Panc1 (cell line): ENCODE results near the gene NDRG2. TPM values are rescaled to one million over a fixed set of nuclear protein-coding genes. Genes with fewer than 3 reads are reported as not detected.

Source experiments
- ATAC-seq: fragments of 200-7000 bp; cut with Tn5 transposase; 2 replicates; pipeline ENCODE4 v1.9.1; 2020; ENCODE audit warnings: mild to moderate bottlenecking, moderate library complexity
- BruUV-seq: library from RNA; stranded (reverse); fragments of 400-500 nt; replicated peaks from 2 replicates; lab custom pipeline; 2021; lab: Mats Ljungman, UMichigan
- CTCF ChIA-PET: fragments of 300-600 bp; sonication (Branson Sonifier 250); formaldehyde crosslinking; loops from one replicate; lab custom pipeline; 2022; ENCODE audit warnings: antibody characterized with exemption; lab: Charles Lee
- POLR2A ChIA-PET: fragments of 300-600 bp; sonication (Branson Sonifier 250); formaldehyde crosslinking; loops from one replicate; lab custom pipeline; 2022; ENCODE audit warnings: antibody characterized with exemption; lab: Charles Lee
- DNase-seq: peaks from one replicate; pipeline ENCODE4 v3.0.0-alpha.2; 2010; ENCODE audit warnings: low read depth, low spot score
- H3K27ac ChIP-seq: 2 replicates; pipeline ENCODE4 v1.5.1; 2011; ENCODE audit warnings: mild to moderate bottlenecking, low read length, inconsistent platforms
- H3K27me3 ChIP-seq: fragments of 200-500 bp; sonication (Bioruptor generic); 2 replicates; pipeline ENCODE4 v1.6.0; 2014; ENCODE audit warnings: low read length, inconsistent platforms; ENCODE audit not compliant: control insufficient read depth, insufficient read depth
- H3K36me3 ChIP-seq: fragments of 200-500 bp; sonication (Bioruptor generic); 2 replicates; pipeline ENCODE4 v1.5.1; 2014; ENCODE audit warnings: inconsistent platforms, mild to moderate bottlenecking, low read length, moderate library complexity; ENCODE audit not compliant: control insufficient read depth, insufficient read depth
- H3K4me1 ChIP-seq: 2 replicates; pipeline ENCODE4 v1.5.1; 2011; ENCODE audit warnings: inconsistent platforms, mild to moderate bottlenecking, low read length, moderate library complexity; ENCODE audit not compliant: control insufficient read depth, insufficient read depth
- H3K4me3 ChIP-seq, 2 experiments: 2 replicates each; pipeline ENCODE4 v1.5.1; 2011 to 2012; ENCODE audit warnings: low read depth in 2 of 2, low read length in 2 of 2, mild to moderate bottlenecking in 2 of 2, inconsistent platforms in 1 of 2, moderate library complexity in 1 of 2
- H3K9me3 ChIP-seq: fragments of 200-500 bp; sonication (Bioruptor generic); 2 replicates; pipeline ENCODE4 v1.5.1; 2014; ENCODE audit warnings: low read depth, mild to moderate bottlenecking, inconsistent platforms, low read length, moderate library complexity; ENCODE audit not compliant: control insufficient read depth, insufficient read depth
- CTCF ChIP-seq: fragments of 450-650 bp; IDR thresholded peaks from 2 replicates; pipeline ENCODE4 v1.5.1; 2017; ENCODE audit warnings: mild to moderate bottlenecking
- POLR2AphosphoS5 ChIP-seq: IDR thresholded peaks from 2 replicates; pipeline ENCODE4 v1.6.1; 2012; ENCODE audit warnings: mild to moderate bottlenecking, low read depth, low read length, moderate library complexity
- REST ChIP-seq, 2 experiments: IDR thresholded peaks; 2 replicates each; pipeline ENCODE4 v1.6.1; 2011 to 2012; ENCODE audit warnings: low read depth in 2 of 2, control low read depth in 1 of 2, low read length in 1 of 2, mild to moderate bottlenecking in 1 of 2, moderate library complexity in 1 of 2; ENCODE audit not compliant: insufficient read depth in 1 of 2
- SIN3A ChIP-seq: IDR thresholded peaks from 2 replicates; pipeline ENCODE4 v1.6.1; 2012; ENCODE audit warnings: low read depth, mild to moderate bottlenecking, low read length, moderate library complexity, borderline replicate concordance; ENCODE audit not compliant: insufficient read depth
- TCF7L2 ChIP-seq: IDR thresholded peaks from 2 replicates; pipeline ENCODE4 v1.6.1; 2011; ENCODE audit warnings: mild to moderate bottlenecking, low read depth, low read length, inconsistent platforms
- in situ Hi-C: cut with HindIII; loops from 2 replicates; pipeline ENCODE4 v1.10.0; 2016; ENCODE audit warnings: low sequenced_read_pairs, low pct_unique_long_range_greater_than_20kb
- intact Hi-C: fragments of 100-400 bp; cut with micrococcal nuclease; formaldehyde crosslinking; loops from one replicate; pipeline ENCODE4 v1.10.0; 2022; ENCODE audit not compliant: unreplicated experiment
- total RNA-seq: library from RNA; stranded (reverse); gene quantifications from one replicate; pipeline ENCODE4 v1.2.1, GENCODE V29; 2021; ENCODE audit not compliant: unreplicated experiment

Gene NDRG2
- total RNA-seq, 1 experiment from 2014 or later, result 1.6 TPM

- in situ Hi-C loops (no loop called here), intact Hi-C loops (no loop called here)
- Histone ChIP-seq H3K27me3 (no peaks in the 10 kb centered on the region), H3K4me1 (no peaks in the 10 kb centered on the region), H3K4me3 (no peak overlapping the region), H3K9me3 (no peaks in the 10 kb centered on the region), H3K27ac (no peak overlapping the region), H3K36me3 (peaks cover 1% of the 10 kb centered on the region)
- ChIA-PET POLR2A (no interaction called here), CTCF (no interaction called here)
- DNase-seq (no peak), ATAC-seq (no peak)
- BruUV-seq, result no TSS peak
- TF ChIP-seq TCF7L2 (no peak), REST (IDR thresholded peaks at IDR 0.05; ENCODE audit: insufficient read depth in 1 of 2, low read depth in 2 of 2, low read length in 1 of 2) (no peak), POLR2AphosphoS5 (no peak), SIN3A (no peak), CTCF (no peak)
Observed at GRCh38 chr14:20998139-20998538, 26.7 kb downstream of the NDRG2 start.

- ChIA-PET POLR2A (interaction anchor here (0.6 kb wide), 1 partner anchor 387 kb away, joined by 4 read pairs; no protein-coding TSS in a partner anchor), CTCF (interaction anchor here (0.7 kb wide), 1 partner anchor 86 kb away, joined by 14 read pairs; no protein-coding TSS in a partner anchor)
- peaks cover 6% of the 10 kb centered on the region for H3K36me3 ChIP-seq
- no peak for TF ChIP-seq TCF7L2
- no peak for TF ChIP-seq POLR2AphosphoS5
- TF ChIP-seq SIN3A, result no peak
- TF ChIP-seq REST (IDR thresholded peaks at IDR 0.05; ENCODE audit: insufficient read depth in 1 of 2, low read depth in 2 of 2, low read length in 1 of 2), result no peak
- TF ChIP-seq CTCF, result no peak
- ATAC-seq (no peak), DNase-seq (no peak)
- intact Hi-C loops, result no loop called here
- BruUV-seq, result no TSS peak
- no peaks in the 10 kb centered on the region for H3K4me1 ChIP-seq
- no peaks in the 10 kb centered on the region for H3K9me3 ChIP-seq
- in situ Hi-C loops, result no loop called here
- no peak overlapping the region for H3K4me3 ChIP-seq
- H3K27ac ChIP-seq, result no peak overlapping the region
- no peaks in the 10 kb centered on the region for H3K27me3 ChIP-seq
Observed at GRCh38 chr14:20997564-20997963, 27.3 kb downstream of the NDRG2 start.
